Measurements from ENCODE around the gene ZNF561. TPM values are rescaled to one million over a fixed set of nuclear protein-coding genes. Genes with fewer than 3 reads are reported as not detected.

The ZNF561 gene
- total RNA-seq, 4 donors from 2014 or later, result 26.8 to 40.3 (median 35.8) TPM

DNA sequence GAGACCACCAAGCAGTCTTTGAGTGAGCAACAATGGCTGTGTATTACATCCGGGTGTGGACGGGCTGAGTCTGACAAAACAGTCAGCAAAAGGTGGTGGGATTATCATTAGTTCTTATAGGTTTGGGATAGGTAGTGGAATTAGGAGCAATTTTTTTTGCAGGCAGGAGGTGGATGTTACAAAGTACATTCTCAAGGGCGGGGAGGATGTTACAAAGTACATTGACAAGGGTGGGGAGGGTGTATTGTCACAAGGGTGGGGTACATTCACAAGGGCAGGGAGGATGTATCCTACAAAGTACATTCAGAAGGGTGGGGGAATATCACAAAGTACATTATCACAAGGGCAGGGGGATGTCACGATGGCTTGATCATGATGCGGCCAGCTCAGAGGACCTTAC is 15.0 kb upstream of the ZNF561 start:
- Histone ChIP-seq H3K36me3 (peaks cover 4 to 55% (median 34%) of the 10 kb centered on the region in 4 donors), H3K27ac (replicated peaks in 1 of 4) (no peak overlapping the region), H3K4me3 (no peak overlapping the region), H3K4me1 (no peaks in the 10 kb centered on the region), H3K9me3 (no peaks in the 10 kb centered on the region), H3K27me3 (no peaks in the 10 kb centered on the region)
- 98% methylated on average over 5 of the region's 5 CpGs for WGBS
- TF ChIP-seq POLR2AphosphoS5 (IDR thresholded peaks at IDR 0.05) (no peak), POLR2A (IDR thresholded peaks at IDR 0.05; ENCODE audit: low read depth) (no peak), EP300 (IDR thresholded peaks at IDR 0.05) (no peak)
- TF ChIP-seq, protein P1, sequence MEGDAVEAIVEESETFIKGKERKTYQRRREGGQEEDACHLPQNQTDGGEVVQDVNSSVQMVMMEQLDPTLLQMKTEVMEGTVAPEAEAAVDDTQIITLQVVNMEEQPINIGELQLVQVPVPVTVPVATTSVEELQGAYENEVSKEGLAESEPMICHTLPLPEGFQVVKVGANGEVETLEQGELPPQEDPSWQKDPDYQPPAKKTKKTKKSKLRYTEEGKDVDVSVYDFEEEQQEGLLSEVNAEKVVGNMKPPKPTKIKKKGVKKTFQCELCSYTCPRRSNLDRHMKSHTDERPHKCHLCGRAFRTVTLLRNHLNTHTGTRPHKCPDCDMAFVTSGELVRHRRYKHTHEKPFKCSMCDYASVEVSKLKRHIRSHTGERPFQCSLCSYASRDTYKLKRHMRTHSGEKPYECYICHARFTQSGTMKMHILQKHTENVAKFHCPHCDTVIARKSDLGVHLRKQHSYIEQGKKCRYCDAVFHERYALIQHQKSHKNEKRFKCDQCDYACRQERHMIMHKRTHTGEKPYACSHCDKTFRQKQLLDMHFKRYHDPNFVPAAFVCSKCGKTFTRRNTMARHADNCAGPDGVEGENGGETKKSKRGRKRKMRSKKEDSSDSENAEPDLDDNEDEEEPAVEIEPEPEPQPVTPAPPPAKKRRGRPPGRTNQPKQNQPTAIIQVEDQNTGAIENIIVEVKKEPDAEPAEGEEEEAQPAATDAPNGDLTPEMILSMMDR (IDR thresholded peaks at IDR 0.05), result no peak
- no peak for DNase-seq (ENCODE audit: extremely low spot score)
- intact Hi-C loops (cut with DNase I), result no loop called here

- intact Hi-C loops (cut with DNase I), result loop anchor here (10.0 kb wide), 1 partner anchor 483 kb away; the partner anchor contains the start of gene ZNF317
- DNase-seq (ENCODE audit: extremely low spot score), result no peak
- H3K4me3 ChIP-seq, result no peak overlapping the region
- peaks cover 0 to 24% (median 10%) of the 10 kb centered on the region in 4 donors for H3K36me3 ChIP-seq
- no peaks in the 10 kb centered on the region for H3K27me3 ChIP-seq
- peaks cover 0 to 32% (median 29%) of the 10 kb centered on the region in 4 donors for H3K4me1 ChIP-seq
- H3K27ac ChIP-seq (replicated peaks in 1 of 4), result no peak overlapping the region
- H3K9me3 ChIP-seq, result no peaks in the 10 kb centered on the region
- WGBS, result 85% methylated on average over 2 of the region's 2 CpGs
- TF ChIP-seq POLR2AphosphoS5 (IDR thresholded peaks at IDR 0.05) (no peak), EP300 (IDR thresholded peaks at IDR 0.05) (no peak), POLR2A (IDR thresholded peaks at IDR 0.05; ENCODE audit: low read depth) (no peak)
- TF ChIP-seq, protein P1 (IDR thresholded peaks at IDR 0.05), result no peak
Measured at GRCh38 chr19:9627856-9628255, 6.8 kb upstream of the ZNF561 start.

DNA sequence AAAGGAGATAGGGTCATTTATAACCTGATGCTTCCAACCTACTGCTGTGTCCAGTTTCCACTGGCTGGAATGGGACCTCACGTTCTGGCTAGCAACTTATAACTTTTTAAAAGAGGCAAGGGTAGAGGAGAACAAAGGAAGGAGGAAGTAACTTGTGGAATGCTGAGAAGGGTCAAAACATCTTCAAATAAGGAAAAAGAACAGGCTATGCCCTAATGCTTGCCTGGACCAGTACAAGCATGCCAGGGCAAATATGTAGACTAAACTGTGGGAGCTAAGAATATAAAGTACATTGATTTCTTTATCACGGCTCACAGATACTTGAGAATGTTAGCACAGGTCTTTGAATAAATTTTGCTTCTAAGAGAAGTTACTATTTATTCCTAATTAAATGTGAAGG is 1.5 kb upstream of the ZNF561 start:
- Histone ChIP-seq H3K27ac (replicated peaks in 1 of 4) (peak overlapping the region; percentile 87 to 94 (median 94)), H3K36me3 (peaks cover 18 to 23% (median 20%) of the 10 kb centered on the region in 4 donors), H3K9me3 (no peaks in the 10 kb centered on the region), H3K4me3 (peak overlapping the region; percentile 60 to 97 (median 88)), H3K4me1 (peaks cover 22 to 66% (median 58%) of the 10 kb centered on the region in 4 donors), H3K27me3 (peaks cover 0 to 4% (median 0%) of the 10 kb centered on the region in 4 donors)
- TF ChIP-seq POLR2AphosphoS5 (IDR thresholded peaks at IDR 0.05) (peak; percentile 39 to 71), EP300 (IDR thresholded peaks at IDR 0.05) (no peak), POLR2A (IDR thresholded peaks at IDR 0.05; ENCODE audit: low read depth) (no peak)
- TF ChIP-seq, protein P1 (IDR thresholded peaks at IDR 0.05), result no peak
- intact Hi-C loops (cut with DNase I), result loop anchor here (2.0 to 10.0 kb wide), 4 partner anchors 50 to 478 kb away; partner anchors contain the start of genes ZNF317 and ZNF846
- WGBS, result 33% methylated on average over 2 of the region's 2 CpGs
- DNase-seq (ENCODE audit: extremely low spot score), result no peak

- Histone ChIP-seq H3K4me1 (peaks cover 22 to 62% (median 53%) of the 10 kb centered on the region in 4 donors), H3K4me3 (peak overlapping the region; percentile 60 to 97 (median 88)), H3K36me3 (peaks cover 35 to 38% (median 37%) of the 10 kb centered on the region in 4 donors), H3K9me3 (no peaks in the 10 kb centered on the region), H3K27ac (replicated peaks in 1 of 4) (peak overlapping the region; percentile 87 to 94 (median 94)), H3K27me3 (peaks cover 0 to 4% (median 0%) of the 10 kb centered on the region in 4 donors)
- no peak for DNase-seq (ENCODE audit: extremely low spot score)
- TF ChIP-seq POLR2A (IDR thresholded peaks at IDR 0.05; ENCODE audit: low read depth) (no peak), POLR2AphosphoS5 (IDR thresholded peaks at IDR 0.05) (no peak), EP300 (IDR thresholded peaks at IDR 0.05) (no peak)
- TF ChIP-seq, protein P1 (IDR thresholded peaks at IDR 0.05), result no peak
- WGBS, result 2% methylated on average over 16 of the region's 16 CpGs
- intact Hi-C loops (cut with DNase I), result loop anchor here (5.0 to 10.0 kb wide), 3 partner anchors 52 to 476 kb away; partner anchors contain the start of genes ZNF317 and ZNF846
Measured at GRCh38 chr19:9620842-9621155, 233 bp downstream of the ZNF561 start.

GRCh38 chr19:9615844-9616243 is 5.2 kb downstream of the ZNF561 start:
- H3K27me3 ChIP-seq, result peaks cover 0 to under 1% (median 0%) of the 10 kb centered on the region in 4 donors
- no peak overlapping the region for H3K27ac ChIP-seq (replicated peaks in 1 of 4)
- H3K4me1 ChIP-seq, result peaks cover 12 to 20% (median 14%) of the 10 kb centered on the region in 4 donors
- TF ChIP-seq, protein P1 (IDR thresholded peaks at IDR 0.05), result no peak
- TF ChIP-seq POLR2AphosphoS5 (IDR thresholded peaks at IDR 0.05) (no peak), EP300 (IDR thresholded peaks at IDR 0.05) (no peak), POLR2A (IDR thresholded peaks at IDR 0.05; ENCODE audit: low read depth) (no peak)
- H3K36me3 ChIP-seq, result peaks cover 85 to 87% (median 87%) of the 10 kb centered on the region in 4 donors
- no peak for DNase-seq (ENCODE audit: extremely low spot score)
- H3K4me3 ChIP-seq, result no peak overlapping the region
- intact Hi-C loops (cut with DNase I), result no loop called here
- peaks cover 6 to 27% (median 24%) of the 10 kb centered on the region in 4 donors for H3K9me3 ChIP-seq
